Astrocyte of the cerebellum (primary cell): Measurements from ENCODE around the gene DLG2.

Experiments
- DNase-seq: peaks from one replicate; pipeline ENCODE4 v3.0.0-alpha.2; 2011; ENCODE audit warnings: low read depth
- H3K4me3 ChIP-seq: 2 replicates; pipeline ENCODE4 v1.5.1; 2011; ENCODE audit warnings: mild to moderate bottlenecking, low read depth, low read length, moderate library complexity
- CTCF ChIP-seq: IDR thresholded peaks from 2 replicates; pipeline ENCODE4 v1.5.1; 2012; ENCODE audit warnings: low read length, low read depth, moderate library complexity, mild to moderate bottlenecking; ENCODE audit errors: missing control alignments
- in situ Hi-C: cut with HindIII; loops from 2 replicates; pipeline ENCODE4 v1.10.0; 2017; ENCODE audit warnings: low sequenced_read_pairs

The DLG2 gene

GRCh38 chr11:84218318-84218717 is 1408.8 kb downstream of the DLG2 start:
- TF ChIP-seq CTCF, result no peak
- H3K4me3 ChIP-seq, result no peak overlapping the region
- no peak for DNase-seq
- in situ Hi-C loops, result no loop called here

GRCh38 chr11:84215672-84216071 is 1411.5 kb downstream of the DLG2 start:
- H3K4me3 ChIP-seq, result no peak overlapping the region
- in situ Hi-C loops, result no loop called here
- no peak for DNase-seq
- TF ChIP-seq CTCF, result no peak

GRCh38 chr11:84214557-84214956 is 1412.6 kb downstream of the DLG2 start:
- in situ Hi-C loops, result no loop called here
- no peak for TF ChIP-seq CTCF
- H3K4me3 ChIP-seq, result no peak overlapping the region
- no peak for DNase-seq

- DNase-seq, result no peak
- TF ChIP-seq CTCF, result no peak
- in situ Hi-C loops, result no loop called here
- H3K4me3 ChIP-seq, result no peak overlapping the region
Measured at GRCh38 chr11:84212468-84213390, 1414.4 kb downstream of the DLG2 start.

- no peak for DNase-seq
- in situ Hi-C loops, result no loop called here
- no peak for TF ChIP-seq CTCF
- H3K4me3 ChIP-seq, result no peak overlapping the region
Measured at GRCh38 chr11:84211896-84212295, 1415.2 kb downstream of the DLG2 start.

- no peak overlapping the region for H3K4me3 ChIP-seq
- no peak for DNase-seq
- no peak for TF ChIP-seq CTCF
- in situ Hi-C loops, result no loop called here
Measured at GRCh38 chr11:84194696-84195095, 1432.4 kb downstream of the DLG2 start.
